ENCODE results near the gene S100A8.

S100A8 gene

GRCh38 chr1:153343811-153344717 lies 46.8 kb downstream of the S100A8 start:
- Histone ChIP-seq H3K9me3 (ENCODE audit: insufficient read depth, low read length) (no peaks in the 10 kb centered on the region), H3K4me3 (ENCODE audit: low read length) (peak overlapping the region; percentile 30), H3K27ac (ENCODE audit: low read length) (peak overlapping the region; percentile 83), H3K4me1 (ENCODE audit: low read length) (peaks cover 65% of the 10 kb centered on the region), H3K9ac (ENCODE audit: low read length) (peak overlapping the region; percentile 55), H4K20me1 (ENCODE audit: insufficient read depth, low read length) (no peaks in the 10 kb centered on the region), H2AFZ (ENCODE audit: low read depth, low read length) (peak overlapping the region; percentile 57), H3K27me3 (ENCODE audit: low read depth, low read length) (peaks cover 9% of the 10 kb centered on the region; the same call in 1 of the 2 replicates), H3K4me2 (ENCODE audit: low read length) (peak overlapping the region; percentile 86), H3K79me2 (ENCODE audit: low read length) (no peaks in the 10 kb centered on the region), H3K36me3 (replicated peaks; ENCODE audit: low read depth, low read length) (no peaks in the 10 kb centered on the region)
- no peak for TF ChIP-seq EZH2phosphoT487 (IDR thresholded peaks at IDR 0.05; ENCODE audit: low read depth)
- no peak for TF ChIP-seq CTCF (IDR thresholded peaks at IDR 0.05; ENCODE audit: low read depth, low read length)

GRCh38 chr1:153343040-153343681 lies 47.7 kb downstream of the S100A8 start:
- Histone ChIP-seq H3K27ac (ENCODE audit: low read length) (peak overlapping the region; percentile 83), H3K79me2 (ENCODE audit: low read length) (no peaks in the 10 kb centered on the region), H4K20me1 (ENCODE audit: insufficient read depth, low read length) (no peaks in the 10 kb centered on the region), H3K9me3 (ENCODE audit: insufficient read depth, low read length) (no peaks in the 10 kb centered on the region), H3K4me1 (ENCODE audit: low read length) (peaks cover 56% of the 10 kb centered on the region), H3K4me3 (ENCODE audit: low read length) (peak overlapping the region; percentile 30), H3K36me3 (replicated peaks; ENCODE audit: low read depth, low read length) (no peaks in the 10 kb centered on the region), H3K4me2 (ENCODE audit: low read length) (peak overlapping the region; percentile 86), H3K9ac (ENCODE audit: low read length) (peak overlapping the region; percentile 55), H3K27me3 (ENCODE audit: low read depth, low read length) (peaks cover 9% of the 10 kb centered on the region; the same call in 1 of the 2 replicates), H2AFZ (ENCODE audit: low read depth, low read length) (peak overlapping the region; percentile 57)
- no peak for TF ChIP-seq CTCF (IDR thresholded peaks at IDR 0.05; ENCODE audit: low read depth, low read length)

- H3K27me3 ChIP-seq (ENCODE audit: low read depth, low read length): 0 out of 2 replicates have a peak, but pooled peaks cover 8% of the 10 kb centered on the region
- H2AFZ ChIP-seq (ENCODE audit: low read depth, low read length): no peak overlapping the region
- H3K4me3 ChIP-seq (ENCODE audit: low read length): no peak overlapping the region
- H3K36me3 ChIP-seq (replicated peaks; ENCODE audit: low read depth, low read length): no peaks in the 10 kb centered on the region
- H3K9me3 ChIP-seq (ENCODE audit: insufficient read depth, low read length): no peaks in the 10 kb centered on the region
- H3K27ac ChIP-seq (ENCODE audit: low read length): no peak overlapping the region
- H3K79me2 ChIP-seq (ENCODE audit: low read length): no peaks in the 10 kb centered on the region
- H3K9ac ChIP-seq (ENCODE audit: low read length): no peak overlapping the region
- H4K20me1 ChIP-seq (ENCODE audit: insufficient read depth, low read length): no peaks in the 10 kb centered on the region
- no peak overlapping the region for H3K4me2 ChIP-seq (ENCODE audit: low read length)
- peaks cover 46% of the 10 kb centered on the region for H3K4me1 ChIP-seq (ENCODE audit: low read length)
- TF ChIP-seq EZH2phosphoT487 (IDR thresholded peaks at IDR 0.05; ENCODE audit: low read depth) (no peak), CTCF (IDR thresholded peaks at IDR 0.05; ENCODE audit: low read depth, low read length) (no peak)
Observed at GRCh38 chr1:153342178-153342577, 48.7 kb downstream of the S100A8 start.

- Histone ChIP-seq H3K4me3 (ENCODE audit: low read length) (no peak overlapping the region), H3K9me3 (ENCODE audit: insufficient read depth, low read length) (no peaks in the 10 kb centered on the region), H3K27me3 (ENCODE audit: low read depth, low read length) (0 out of 2 replicates have a peak, but pooled peaks cover 8% of the 10 kb centered on the region), H4K20me1 (ENCODE audit: insufficient read depth, low read length) (no peaks in the 10 kb centered on the region), H3K4me2 (ENCODE audit: low read length) (no peak overlapping the region), H3K4me1 (ENCODE audit: low read length) (peaks cover 39% of the 10 kb centered on the region), H3K9ac (ENCODE audit: low read length) (no peak overlapping the region), H2AFZ (ENCODE audit: low read depth, low read length) (no peak overlapping the region), H3K36me3 (replicated peaks; ENCODE audit: low read depth, low read length) (no peaks in the 10 kb centered on the region), H3K79me2 (ENCODE audit: low read length) (no peaks in the 10 kb centered on the region), H3K27ac (ENCODE audit: low read length) (no peak overlapping the region)
- TF ChIP-seq EZH2phosphoT487 (IDR thresholded peaks at IDR 0.05; ENCODE audit: low read depth): no peak
- TF ChIP-seq CTCF (IDR thresholded peaks at IDR 0.05; ENCODE audit: low read depth, low read length): no peak
Observed at GRCh38 chr1:153341431-153341934, 49.4 kb downstream of the S100A8 start.

All from OCI-LY3 (cell line).